ENCODE measurements around the gene DOCK4.

The DOCK4 gene

DNA sequence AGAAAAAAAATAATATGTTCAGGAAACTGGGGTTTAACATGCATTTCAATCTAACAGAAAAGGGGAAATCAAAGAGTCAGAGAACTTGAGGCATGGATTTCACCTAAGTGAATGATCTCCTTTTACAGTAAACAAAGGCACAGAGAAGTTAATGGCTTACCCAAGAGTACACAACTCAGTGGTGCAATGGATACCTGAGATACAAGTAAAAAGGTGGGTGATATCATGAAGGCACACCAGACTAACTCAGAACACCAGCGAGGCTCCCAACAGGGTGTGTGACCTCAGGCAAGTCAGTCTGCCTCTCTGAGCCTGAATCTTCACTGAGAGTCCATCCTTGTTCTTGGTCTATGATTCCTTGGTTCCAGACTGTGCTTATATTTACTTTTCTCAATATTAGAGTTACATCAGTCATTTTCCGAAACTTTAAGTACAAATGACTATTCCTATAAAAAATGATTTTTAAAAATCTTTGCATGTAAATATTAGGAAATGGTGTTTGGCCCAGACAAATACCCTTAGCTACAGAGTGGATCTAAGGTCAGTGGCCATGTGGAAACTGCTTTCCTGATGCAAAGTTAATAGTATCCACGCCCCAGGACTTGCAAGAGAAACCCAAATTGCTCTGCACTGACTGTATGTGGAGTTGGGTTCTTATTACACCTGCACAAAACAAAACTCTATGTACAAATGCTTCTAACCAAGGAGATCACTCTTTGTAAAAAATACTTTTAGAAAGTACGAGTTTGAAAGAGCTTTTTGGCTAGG lies 361.1 kb downstream of the DOCK4 start:
- no peak for DNase-seq

DNA sequence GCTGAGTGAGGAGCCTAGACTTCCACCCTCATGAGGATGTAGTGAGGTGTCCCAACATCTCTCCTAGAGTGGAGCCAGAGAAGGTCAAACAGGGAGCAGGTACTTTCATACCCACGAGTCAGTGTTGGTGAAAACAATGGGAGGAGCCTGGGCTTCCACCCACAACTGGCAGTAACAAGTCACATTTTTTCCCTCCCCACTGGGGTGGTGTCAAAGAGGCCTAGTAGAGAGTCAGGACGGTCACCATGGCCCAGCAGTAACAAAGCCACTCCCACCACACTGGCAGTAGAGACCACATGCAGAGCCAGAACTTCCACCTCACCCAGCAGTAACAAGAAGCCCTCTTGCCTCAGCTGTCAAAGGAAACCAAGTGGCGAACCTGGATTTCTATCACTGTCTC lies 363.7 kb downstream of the DOCK4 start:
- DNase-seq, result no peak

DNA sequence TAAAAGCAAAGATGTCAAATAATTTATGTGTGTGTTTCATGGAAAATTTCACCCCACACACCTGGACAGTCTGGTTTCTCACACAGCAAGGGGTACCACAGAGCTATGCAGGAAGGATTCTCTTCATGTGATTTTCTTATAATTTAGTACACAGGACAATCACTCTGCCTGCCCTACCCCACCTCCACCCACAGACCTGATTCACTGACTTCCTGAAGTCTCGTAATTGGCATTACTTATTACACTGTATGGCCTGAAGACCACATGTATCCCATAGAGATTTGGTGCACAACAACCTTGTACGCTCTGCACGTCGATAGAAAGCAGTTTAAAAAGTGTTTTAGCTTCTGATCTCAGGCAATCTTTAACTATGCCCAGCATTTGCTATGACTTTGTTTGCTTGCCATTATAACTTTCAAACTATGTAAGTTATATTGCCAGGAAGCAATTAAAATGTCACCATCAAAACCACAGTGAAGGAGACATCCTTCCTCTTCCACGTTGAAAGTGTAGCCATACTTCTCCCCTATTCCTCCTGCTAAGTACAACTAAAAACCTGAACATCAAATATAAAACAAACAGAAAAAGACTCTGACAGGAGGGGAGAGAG lies 364.5 kb downstream of the DOCK4 start:
- DNase-seq, result no peak

DNA sequence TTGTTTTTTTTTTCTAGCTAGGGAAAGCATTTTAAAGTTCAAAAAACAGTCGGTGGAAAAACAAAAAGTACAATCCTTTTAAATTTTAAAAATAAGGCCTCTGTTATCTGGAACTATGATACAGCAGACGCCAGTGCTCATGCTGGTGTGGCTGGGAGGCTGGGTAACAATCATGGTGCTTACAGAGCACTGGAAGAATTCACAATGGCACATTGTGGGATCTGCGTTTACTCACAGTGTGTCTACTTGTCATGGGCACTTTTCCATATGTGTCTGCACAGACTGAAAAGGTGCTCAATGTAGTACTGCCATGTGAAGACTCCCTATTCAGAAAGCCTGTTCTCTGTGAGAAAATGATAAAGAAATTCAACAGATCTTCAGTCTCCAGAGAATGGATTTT lies 365.7 kb downstream of the DOCK4 start:
- no peak for DNase-seq

DNA sequence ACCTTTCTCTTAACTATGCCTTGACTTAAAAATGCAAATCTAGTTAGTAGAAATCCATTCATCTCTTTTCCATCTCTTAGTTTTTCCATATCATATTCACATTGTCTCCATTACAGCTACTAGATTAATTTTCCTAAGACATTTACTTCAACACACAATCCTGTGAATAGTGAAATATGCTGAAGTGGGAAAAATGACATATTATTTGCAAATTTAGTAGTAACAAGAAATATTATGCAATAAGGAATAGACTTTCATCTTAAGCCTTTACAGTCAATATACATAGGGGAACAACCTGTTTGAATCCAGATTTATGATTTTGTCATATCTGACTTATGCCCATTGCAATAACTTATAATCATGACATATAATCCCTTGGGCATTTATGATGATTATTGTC lies 366.9 kb downstream of the DOCK4 start:
- no peak for DNase-seq

DNA sequence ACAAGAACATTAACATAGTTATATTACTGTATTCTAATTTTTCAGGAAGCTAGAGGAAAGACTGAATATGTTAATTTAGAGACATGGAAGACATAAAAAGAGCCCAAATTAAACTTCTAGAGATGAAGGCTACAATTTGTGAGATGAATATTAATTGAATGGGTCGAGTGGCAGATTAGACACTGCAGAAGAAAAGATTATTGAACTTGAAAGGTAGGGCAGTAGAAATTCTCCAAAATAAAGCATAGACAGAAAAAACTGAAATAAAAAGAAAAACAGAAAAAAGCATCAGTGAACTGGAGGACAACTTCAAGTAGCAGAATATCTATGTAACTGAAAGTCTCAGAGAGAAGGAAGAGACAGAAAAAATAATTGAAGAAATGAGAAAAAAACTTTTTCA lies 369.6 kb downstream of the DOCK4 start:
- DNase-seq, result no peak

DNA sequence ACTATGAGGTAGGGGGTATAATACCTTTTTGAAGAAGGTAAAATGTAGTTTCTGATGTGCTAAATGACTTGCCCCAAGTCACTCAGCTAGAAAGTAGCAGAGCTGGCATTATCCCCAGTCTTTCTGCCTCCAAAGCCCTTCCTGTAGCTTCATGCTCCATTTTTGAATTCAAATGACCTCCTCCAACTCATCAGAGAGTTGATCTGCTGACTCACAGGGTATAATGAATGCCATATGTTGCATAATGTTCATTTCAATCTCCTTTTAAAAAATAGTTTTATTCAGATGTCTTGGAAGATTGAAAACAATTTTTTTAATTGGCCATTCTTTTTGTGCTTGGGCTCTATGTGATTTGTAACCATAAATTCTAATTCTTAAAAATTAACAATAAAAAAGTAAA lies 371.1 kb downstream of the DOCK4 start:
- DNase-seq, result no peak

DNA sequence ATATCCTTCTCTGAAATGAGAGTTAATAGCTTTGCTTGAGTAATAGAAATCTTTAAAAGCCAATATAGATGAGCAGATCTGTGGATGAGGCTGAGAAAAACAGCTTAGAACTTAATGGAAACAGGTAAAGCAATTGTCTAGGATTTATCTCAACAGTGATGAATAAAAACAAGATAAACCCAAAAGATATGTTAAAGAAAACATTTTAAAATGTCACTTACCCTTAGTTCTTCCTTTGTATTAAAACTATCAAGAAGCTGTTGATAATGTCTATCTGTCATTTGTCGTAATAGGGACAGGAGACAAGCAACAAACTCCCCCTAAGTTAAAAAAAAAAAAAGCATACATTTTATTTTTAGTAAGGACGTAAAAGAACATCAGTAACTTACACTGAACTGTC lies 371.8 kb downstream of the DOCK4 start:
- no peak for DNase-seq

DNA sequence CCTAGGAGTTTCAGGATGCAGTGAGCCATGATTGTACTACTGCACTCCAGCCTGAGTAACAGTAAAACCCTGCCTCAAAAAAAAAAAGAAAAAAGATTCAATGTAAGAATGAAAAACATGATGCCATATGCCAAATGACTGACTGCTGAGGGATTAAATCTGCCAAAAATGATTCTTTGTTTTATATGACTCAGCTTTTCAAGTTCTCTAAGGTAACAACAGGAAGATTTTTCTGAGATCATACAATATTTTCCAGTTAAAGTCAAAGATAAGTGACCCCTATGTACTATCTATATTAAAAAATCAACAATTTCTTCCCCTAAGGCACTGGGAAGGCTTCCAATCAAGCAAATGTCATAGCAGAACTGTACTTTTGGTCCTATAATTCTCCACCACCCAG lies 372.7 kb downstream of the DOCK4 start:
- no peak for DNase-seq

DNA sequence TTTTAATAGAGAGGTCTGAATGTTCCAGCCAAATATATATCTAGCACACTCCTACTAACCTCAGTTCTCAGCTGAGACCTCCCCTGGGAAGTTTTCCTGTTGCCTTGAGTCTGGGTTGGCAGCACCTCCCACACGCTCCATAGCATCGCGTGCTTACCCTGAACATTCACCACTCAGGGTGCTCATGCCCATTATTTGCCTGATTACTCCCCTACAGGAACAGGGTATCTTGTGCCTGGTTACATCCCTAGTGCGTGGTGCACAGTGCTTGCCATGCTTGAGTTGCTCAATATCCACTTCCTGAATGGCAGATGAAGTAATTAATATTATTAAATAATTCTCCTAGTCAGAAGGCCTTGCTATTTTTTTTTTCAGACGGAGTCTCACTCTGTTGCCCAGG lies 374.0 kb downstream of the DOCK4 start:
- DNase-seq, result no peak

DNA sequence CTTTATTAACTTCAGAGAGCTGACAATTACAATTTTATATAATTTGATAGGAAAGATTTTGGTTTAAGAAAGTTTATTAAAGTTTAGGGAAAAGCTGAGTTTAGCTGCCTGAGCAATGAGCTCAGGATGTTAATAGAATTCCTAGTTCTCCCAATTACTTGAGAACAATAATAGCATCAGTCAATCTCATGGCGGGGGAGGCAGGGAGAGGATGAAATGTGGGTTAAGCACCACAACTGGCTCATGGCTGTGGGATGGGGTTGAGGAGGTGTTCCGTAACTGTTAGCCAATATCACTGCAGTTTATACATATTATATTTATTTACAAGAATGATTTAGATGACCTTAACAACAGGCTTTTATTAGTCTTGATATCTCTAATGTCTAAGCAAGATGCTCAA lies 377.0 kb downstream of the DOCK4 start:
- DNase-seq, result no peak

DNA sequence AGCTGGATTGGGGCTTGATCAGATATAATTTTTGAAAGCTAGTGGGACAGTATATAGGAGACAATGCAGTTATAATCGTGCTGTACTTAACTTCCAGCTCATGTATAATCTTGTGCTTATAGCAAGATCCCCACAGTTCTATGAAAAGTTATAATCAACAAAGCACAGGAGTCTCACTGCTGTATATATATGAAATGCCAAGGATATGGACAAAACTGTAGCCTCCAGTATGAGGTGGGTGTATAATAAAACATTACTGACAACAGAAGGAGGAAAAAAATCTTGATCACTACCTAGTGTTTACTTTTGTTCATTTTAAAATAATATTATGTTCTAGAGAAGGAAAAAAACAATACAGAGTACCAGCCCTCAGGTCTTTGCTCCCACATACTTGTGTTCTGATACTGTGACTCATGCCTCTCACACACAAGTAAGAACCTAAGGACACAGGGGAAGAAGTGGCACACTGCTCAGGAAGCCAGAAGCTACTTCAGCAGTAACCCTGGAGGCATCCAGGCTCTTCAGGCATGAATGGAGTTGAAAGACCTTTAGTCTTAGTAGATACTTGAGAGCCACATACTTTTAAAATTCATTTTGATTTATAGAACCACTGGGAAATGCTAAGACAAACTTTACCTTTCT lies 378.2 kb downstream of the DOCK4 start:
- DNase-seq, result no peak

DNA sequence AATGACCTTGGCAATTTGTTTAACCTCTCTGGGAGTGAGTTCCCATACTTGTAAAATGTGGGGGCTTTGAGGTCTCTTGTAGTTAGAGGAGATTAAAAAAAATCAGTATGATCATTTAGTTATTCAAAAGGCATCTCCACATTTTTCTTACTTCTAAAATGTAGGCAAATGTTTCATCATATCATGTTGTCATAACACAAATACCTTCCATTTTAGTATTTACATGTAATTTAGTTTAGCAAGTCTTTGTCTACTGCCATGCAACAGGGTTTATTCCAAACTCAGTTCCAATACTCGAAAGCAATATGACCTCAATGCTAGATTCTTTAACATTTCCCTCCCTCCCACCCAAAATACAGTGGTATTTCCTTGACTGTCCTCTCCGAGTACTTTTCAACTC lies 381.2 kb downstream of the DOCK4 start:
- no peak for DNase-seq

DNA sequence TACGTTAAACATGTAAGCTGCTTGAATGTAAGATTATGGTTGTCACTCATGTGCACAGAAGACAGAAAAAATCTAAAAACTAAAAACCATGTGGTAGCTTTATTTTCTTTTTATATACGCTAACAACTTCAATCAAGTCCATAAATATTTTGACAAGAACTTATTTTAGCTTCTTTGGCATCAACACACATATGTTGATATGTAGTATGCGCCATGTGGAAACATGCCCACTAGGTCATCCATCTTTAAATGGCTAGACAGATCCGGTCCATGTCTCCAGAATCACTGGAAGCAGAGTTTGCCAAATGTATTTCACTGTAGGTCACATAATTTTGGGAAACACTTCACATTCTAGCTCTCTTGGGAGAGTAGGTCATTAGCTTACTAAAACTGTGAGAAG lies 382.4 kb downstream of the DOCK4 start:
- no peak for DNase-seq

DNA sequence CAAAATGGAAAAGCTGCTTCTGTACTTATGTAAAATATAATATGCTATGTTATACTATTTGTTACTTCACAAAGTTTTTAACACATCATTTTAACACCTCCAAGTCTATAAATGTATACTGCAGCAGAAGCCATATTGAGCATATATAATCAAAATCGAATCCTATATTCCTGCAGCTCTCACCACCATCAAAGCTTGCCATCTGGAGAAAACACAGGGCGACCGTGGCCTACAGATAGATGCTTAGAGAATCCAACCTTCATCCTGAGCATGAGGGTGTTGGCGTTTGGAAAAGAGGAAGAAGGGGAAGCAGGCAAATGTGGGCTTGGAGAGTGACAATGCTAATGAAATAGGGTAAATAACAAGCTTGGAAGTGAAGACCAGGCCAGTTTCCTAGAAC lies 385.2 kb downstream of the DOCK4 start:
- DNase-seq, result no peak

DNA sequence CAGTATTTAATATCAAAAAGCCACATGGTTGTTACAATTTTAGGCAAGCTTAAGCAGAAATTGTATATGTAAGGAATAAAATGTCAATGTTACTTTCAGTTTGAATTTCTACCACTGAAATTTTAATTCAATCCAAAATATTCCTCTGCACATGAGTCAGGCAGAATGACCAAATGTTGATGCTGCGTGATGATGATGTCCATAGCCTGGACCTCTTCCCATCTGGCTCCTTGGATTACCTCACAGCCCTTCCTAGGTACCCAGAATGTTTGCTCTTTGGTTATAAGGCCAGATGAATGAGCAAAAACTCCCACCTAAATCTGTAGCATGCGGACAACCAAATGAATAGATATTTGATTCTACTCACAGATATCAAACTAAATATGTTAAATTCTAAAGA lies 385.6 kb downstream of the DOCK4 start:
- DNase-seq, result no peak

DNA sequence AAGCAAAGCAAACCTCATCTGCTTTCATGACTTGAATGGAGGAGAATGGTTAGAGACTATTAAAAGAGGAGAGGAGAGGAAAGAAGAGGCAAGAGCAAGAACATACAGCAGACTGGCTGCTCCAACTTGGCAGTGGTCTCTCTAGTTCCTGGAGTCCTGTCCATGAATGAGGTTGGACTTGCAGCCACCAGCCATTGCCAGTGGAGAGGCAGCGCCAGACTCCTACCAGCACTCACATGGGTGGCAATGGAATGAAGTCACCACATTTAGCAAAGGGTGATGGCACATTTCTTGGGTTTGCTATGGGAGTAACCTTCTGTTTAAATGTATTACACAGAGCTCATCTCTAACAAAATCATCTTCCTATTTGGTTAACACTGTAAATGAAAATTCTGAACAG lies 386.1 kb downstream of the DOCK4 start:
- DNase-seq, result no peak

DNA sequence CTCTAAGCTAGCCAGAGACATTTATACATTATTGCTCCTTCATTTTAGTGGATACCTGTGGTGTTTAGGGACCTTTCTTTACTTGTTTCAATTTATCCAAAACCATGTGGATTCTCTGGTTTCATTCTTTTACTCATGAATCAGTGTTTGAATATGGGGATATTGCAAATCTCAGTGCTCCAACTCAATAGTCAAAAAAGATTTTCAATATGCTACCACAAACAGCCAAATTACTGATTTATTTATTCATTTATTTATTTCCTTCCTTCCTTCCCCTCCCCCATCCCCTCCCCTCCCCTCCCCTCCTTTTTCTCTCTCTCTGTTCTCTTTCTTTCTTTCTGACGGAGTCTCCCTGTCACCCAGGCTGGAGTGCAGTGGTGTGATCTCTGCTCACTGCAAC lies 390.8 kb downstream of the DOCK4 start:
- no peak for DNase-seq

DNA sequence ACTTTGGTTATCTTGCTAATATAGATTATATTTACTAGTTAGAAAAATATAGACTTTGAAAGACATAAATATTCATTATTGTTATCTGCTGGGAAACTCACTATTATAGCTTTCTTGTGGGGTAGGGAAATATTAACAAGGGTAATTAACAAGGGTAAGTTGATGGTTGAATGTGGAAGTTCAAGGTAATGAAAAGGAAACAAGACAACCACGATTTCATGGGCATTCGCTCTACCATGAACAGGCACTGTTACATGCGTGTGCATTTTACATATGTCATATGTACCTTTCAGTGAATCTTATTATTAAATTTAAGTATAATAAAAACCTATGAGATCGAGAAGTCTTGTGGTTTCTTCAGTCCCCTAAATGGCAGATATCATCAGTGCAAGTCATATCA lies 392.9 kb downstream of the DOCK4 start:
- DNase-seq, result no peak

DNA sequence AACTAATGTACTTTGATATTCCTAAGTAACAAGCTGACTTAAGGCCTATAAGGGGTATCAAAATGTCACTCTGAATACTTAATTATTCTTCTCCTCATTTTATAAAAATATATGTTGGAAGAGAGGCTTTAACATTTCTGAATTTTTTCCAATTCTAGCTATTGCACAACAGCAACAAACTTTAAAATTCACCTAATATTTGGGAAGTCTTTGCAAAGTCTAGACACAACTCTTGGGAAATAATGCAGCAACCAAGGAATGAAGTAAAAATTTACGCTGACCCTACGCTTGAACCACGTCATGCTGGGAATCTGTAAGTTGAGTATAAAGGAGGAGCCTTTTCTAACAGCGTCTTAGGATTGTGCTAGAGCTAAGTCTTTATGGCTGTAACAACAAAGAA lies 400.0 kb downstream of the DOCK4 start:
- DNase-seq, result no peak

DNA sequence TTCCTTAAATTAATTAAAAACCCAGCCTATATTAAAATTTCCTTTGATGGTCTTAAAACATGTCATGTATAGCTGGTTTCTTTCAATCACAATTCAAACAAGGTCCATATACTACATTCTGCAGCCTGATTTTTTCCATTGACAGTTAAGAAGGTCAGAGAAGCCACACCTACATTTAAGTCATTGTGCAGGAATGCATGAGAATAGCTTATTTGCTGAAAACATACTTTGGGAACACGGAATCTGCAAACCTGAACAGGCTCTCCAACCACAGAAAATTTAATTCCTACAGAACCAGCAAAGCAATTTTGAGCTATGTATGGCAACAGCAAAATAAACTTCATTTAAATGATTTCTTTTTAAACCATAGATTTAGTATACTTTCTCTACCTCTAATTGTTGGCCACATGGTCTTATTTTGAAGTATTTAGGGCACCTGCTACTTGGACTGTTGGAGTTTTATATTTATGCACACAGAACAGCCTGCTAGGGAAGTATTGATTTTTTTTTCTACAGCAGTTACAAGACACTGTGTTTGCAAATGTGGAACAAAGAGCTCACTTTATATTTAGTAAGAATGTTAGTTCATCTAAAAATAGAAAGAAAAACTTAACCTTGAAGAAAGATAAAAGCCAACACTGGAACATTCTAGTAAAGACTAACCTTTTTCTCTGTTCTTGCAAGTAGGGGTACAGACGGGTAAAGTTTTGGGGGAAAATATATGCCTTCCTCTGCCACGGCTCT lies 403.0 kb downstream of the DOCK4 start:
- DNase-seq, result no peak

DNA sequence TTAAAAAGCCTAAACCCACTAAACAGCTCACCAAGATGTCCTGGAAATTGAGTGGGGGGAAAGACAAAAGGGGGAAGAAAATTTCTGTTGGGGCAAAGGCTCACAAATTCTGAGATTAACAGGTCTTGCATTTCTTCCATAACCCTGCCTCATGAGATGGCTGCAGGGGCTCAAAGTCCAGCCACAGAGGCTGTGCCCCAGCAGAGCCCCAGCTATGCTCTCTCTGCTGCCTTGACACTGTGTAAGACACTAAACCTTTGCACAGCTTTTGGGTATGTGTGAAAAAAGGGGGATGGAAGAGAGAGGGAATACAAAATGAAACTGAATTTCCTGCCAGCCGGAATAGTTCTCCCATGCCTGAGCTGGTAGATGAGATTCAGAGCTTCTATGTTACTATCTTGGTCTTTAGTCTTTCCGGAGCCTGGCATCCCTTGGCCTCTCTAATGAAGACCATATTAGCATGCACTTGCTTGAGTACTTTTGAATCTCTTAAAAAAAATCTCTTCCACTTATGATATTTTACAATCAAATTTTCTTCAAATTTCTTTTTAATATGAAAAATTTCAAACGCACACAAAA lies 403.9 kb downstream of the DOCK4 start:
- no peak for DNase-seq

DNA sequence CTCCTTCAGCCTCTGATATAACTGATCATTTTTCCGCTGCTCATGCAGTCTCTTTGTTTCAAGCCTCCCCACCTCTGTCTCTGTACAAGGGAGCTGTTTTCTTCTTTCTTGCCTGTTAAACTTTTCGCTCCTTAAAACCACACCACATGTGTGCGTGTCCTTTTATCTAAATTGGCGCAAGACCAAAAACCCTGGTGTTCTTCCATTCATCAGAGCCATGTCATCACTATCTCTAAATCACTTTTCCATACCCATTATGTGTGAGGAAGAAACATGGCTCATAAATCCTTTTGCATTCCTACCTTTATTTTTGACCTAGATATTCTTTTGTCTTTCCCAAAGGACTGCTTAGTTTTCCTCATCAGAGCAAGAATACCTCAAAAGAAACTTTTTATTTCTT lies 404.9 kb downstream of the DOCK4 start:
- no peak for DNase-seq

DNA sequence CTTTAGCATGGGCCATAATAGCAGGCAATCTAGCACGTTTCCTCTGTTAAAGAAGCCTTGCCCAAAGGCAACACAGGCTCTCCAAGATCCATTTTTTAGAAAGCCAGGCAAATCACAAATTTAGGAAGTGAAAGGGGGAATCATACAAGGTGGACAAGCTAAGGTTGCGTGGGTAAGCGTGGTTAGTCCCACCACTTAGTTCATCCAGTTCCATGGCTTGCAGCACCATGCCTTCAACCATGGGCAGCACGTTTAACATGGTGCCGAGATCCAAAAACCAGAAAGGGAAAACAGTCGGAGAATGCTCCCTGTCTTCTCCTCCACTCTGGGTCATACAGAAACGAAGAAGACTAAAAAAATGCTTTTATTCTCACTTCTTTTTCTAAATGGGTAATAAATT lies 409.5 kb downstream of the DOCK4 start:
- DNase-seq, result no peak

Data from activated T-cell treated with anti-CD3 and anti-CD28 coated beads for 4 hours (primary cell).